ENCODE results near the gene CLCN2. TPM values are rescaled to one million over a fixed set of nuclear protein-coding genes. Genes with fewer than 3 reads are reported as not detected.

The CLCN2 gene
- total RNA-seq, 1 donor from 2014 or later: 4.9 TPM

DNA sequence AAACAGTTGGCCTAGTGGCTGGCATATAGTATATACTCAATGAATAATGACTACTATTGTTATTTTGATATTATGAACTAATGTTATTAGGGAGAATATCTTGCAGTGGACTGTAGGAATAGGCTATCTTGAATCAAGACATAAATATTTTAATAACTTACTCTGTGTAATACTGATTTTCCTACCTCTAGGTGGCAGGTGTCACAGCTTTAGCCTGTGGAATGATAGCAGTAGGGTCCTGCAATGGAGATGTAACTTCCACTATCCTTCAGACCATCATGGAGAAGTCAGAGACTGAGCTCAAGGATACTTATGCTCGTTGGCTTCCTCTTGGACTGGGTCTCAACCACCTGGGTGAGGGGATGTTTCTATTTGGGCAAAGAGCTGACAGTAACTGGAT, 55.8 kb downstream of the CLCN2 start:
- intact Hi-C loops (cut with micrococcal nuclease): no loop called here

GRCh38 chr3:184300378-184300720, 61.1 kb downstream of the CLCN2 start:
- intact Hi-C loops (cut with micrococcal nuclease): no loop called here

GRCh38 chr3:184299488-184300377, 61.7 kb downstream of the CLCN2 start:
- intact Hi-C loops (cut with micrococcal nuclease): loop anchor here (1.0 to 5.0 kb wide), 15 partner anchors 15 to 1288 kb away; partner anchors contain the start of genes ABCC5, ABCF3, AP2M1 and EEF1AKMT4

GRCh38 chr3:184298759-184299487, 62.5 kb downstream of the CLCN2 start, which contains the start of gene PSMD2:
TSS of gene PSMD2 (plus strand) at chr3:184299241. CDS start at chr3:184299267, 26 bp downstream.
- intact Hi-C loops (cut with micrococcal nuclease): loop anchor here (1.0 to 5.0 kb wide), 17 partner anchors 10 to 1288 kb away; partner anchors contain the start of genes ABCC5, ABCF3, AP2M1 and EEF1AKMT4

DNA sequence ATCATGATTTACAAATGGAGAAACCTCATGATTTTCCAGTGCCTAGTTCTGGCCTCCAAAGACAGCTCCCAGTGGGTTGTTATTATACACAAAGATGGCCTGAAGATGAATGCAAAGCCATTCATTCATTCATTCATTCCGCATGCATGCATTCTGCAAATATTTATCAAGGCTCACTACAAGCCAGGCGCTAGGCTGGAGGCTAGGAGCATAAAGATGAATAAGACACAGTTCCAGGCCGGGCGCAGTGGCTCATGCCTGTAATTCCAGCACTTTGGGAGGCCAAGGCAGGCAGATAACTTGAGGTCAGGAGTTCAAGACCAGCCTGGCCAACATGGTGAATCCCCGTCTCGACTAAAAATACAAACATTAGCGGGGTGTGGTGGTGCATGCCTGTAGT, 64.8 kb downstream of the CLCN2 start:
- intact Hi-C loops (cut with micrococcal nuclease): loop anchor here (5.0 kb wide), 4 partner anchors 599 to 1291 kb away; partner anchors contain the start of genes KLHL24, SENP2 and YEATS2

Other genes starting within 250 kb of the CLCN2 start
- 57.4 and 58.0 TPM in 2 replicates for gene EIF2B5, start 226.2 kb downstream of the CLCN2 start, total RNA-seq
- gene DVL3, start 206.2 kb downstream of the CLCN2 start, total RNA-seq: 41.8 and 47.1 TPM in 2 replicates
- 210 and 221 TPM in 2 replicates for gene AP2M1, start 186.8 kb downstream of the CLCN2 start, total RNA-seq
- 70.7 and 73.4 TPM in 2 replicates for gene ABCF3, start 175.4 kb downstream of the CLCN2 start, total RNA-seq
- gene VWA5B2, start 132.0 kb downstream of the CLCN2 start, total RNA-seq: not detected in 2 replicates
- gene ALG3, start 112.6 kb downstream of the CLCN2 start, total RNA-seq: 51.5 and 57.4 TPM in 2 replicates
- 6.2 and 6.5 TPM in 2 replicates for gene EEF1AKMT4, start 111.9 kb downstream of the CLCN2 start, total RNA-seq
- 0.15 and 0.20 TPM in 2 replicates for gene CAMK2N2, start 100.1 kb downstream of the CLCN2 start, total RNA-seq
- gene ECE2, start 85.6 kb downstream of the CLCN2 start, total RNA-seq: not detected in 2 replicates
- 223 and 235 TPM in 2 replicates for gene PSMD2, start 62.4 kb downstream of the CLCN2 start, total RNA-seq
- gene EIF4G1, start 47.0 kb downstream of the CLCN2 start, total RNA-seq: 387 and 410 TPM in 2 replicates
- 6.6 and 6.7 TPM in 2 replicates for gene FAM131A, start 24.0 kb downstream of the CLCN2 start, total RNA-seq
- gene POLR2H, start 105 bp upstream of the CLCN2 start, total RNA-seq: 89.9 and 91.2 TPM in 2 replicates
- not detected in 2 replicates for gene THPO, start 16.6 kb upstream of the CLCN2 start, total RNA-seq
- not detected in 2 replicates for gene CHRD, start 18.4 kb upstream of the CLCN2 start, total RNA-seq
- 0.10 TPM in 2 replicates for gene EPHB3, start 200.2 kb upstream of the CLCN2 start, total RNA-seq